Neuronal stem cell (in vitro differentiated cells): ENCODE data around the gene AIG1.

ENCODE experiments used
- DNase-seq: peaks from one replicate; pipeline ENCODE4 v3.0.0-alpha.2; 2013; ENCODE audit warnings: low spot score
- H2AFZ ChIP-seq: one replicate; pipeline ENCODE4 v1.6.1; 2013; ENCODE audit warnings: mild to moderate bottlenecking, low read length, inconsistent platforms
- H2AK5ac ChIP-seq: 2 replicates; pipeline ENCODE4 v1.6.1; 2013; ENCODE audit warnings: low read depth, mild to moderate bottlenecking, inconsistent platforms, low read length, moderate library complexity, mixed read lengths
- H2BK120ac ChIP-seq: 2 replicates; pipeline ENCODE4 v1.6.1; 2013; ENCODE audit warnings: low read depth, mild to moderate bottlenecking, inconsistent platforms, low read length, moderate library complexity, mixed read lengths
- H2BK12ac ChIP-seq: one replicate; pipeline ENCODE4 v1.6.1; 2013; ENCODE audit warnings: low read length, inconsistent platforms
- H2BK15ac ChIP-seq: 2 replicates; pipeline ENCODE4 v1.6.1; 2013; ENCODE audit warnings: mild to moderate bottlenecking, low read length, inconsistent platforms, mixed read lengths
- H2BK5ac ChIP-seq: one replicate; pipeline ENCODE4 v1.6.1; 2013; ENCODE audit warnings: inconsistent platforms, mild to moderate bottlenecking, low read length, moderate library complexity
- H3K14ac ChIP-seq: one replicate; pipeline ENCODE4 v1.6.1; 2013; ENCODE audit warnings: low read length, inconsistent platforms
- H3K18ac ChIP-seq: 2 replicates; pipeline ENCODE4 v1.6.1; 2013; ENCODE audit warnings: low read length, inconsistent platforms
- H3K23ac ChIP-seq: 2 replicates; pipeline ENCODE4 v1.6.1; 2013; ENCODE audit warnings: low read depth, mild to moderate bottlenecking, mixed read lengths, low read length, inconsistent platforms; ENCODE audit not compliant: poor library complexity
- H3K27ac ChIP-seq: replicated peaks from 3 replicates; pipeline ENCODE4 v1.5.1; 2013; ENCODE audit warnings: low read length, inconsistent platforms
- H3K27me3 ChIP-seq, 3 experiments: 2 replicates each; pipeline ENCODE4 v1.6.1; 2013; ENCODE audit warnings: low read length in 3 of 3, mild to moderate bottlenecking in 2 of 3, inconsistent platforms in 1 of 3, low read depth in 1 of 3, mixed read lengths in 1 of 3, moderate library complexity in 1 of 3; ENCODE audit not compliant: control insufficient read depth in 3 of 3, insufficient read depth in 3 of 3
- H3K36me3 ChIP-seq, 2 donors: replicated peaks in 1 of 2; 2 replicates each; pipeline ENCODE4 v1.6.1; 2013; ENCODE audit warnings: low read length in 2 of 2; ENCODE audit not compliant: control insufficient read depth in 2 of 2, insufficient read depth in 2 of 2
- H3K4ac ChIP-seq: 2 replicates; pipeline ENCODE4 v1.6.1; 2013; ENCODE audit warnings: inconsistent platforms, mild to moderate bottlenecking, low read length, moderate library complexity
- H3K4me1 ChIP-seq, 2 donors: 1 replicate in 1 of 2; 2 replicates in 1 of 2; pipeline ENCODE4 v1.6.1; 2013; ENCODE audit warnings: low read length in 2 of 2, low read depth in 1 of 2; ENCODE audit not compliant: control insufficient read depth in 2 of 2, insufficient read depth in 1 of 2
- H3K4me2 ChIP-seq: one replicate; pipeline ENCODE4 v1.6.1; 2013; ENCODE audit warnings: mild to moderate bottlenecking, low read length, inconsistent platforms; ENCODE audit not compliant: insufficient read depth, poor library complexity, severe bottlenecking
- H3K4me3 ChIP-seq, 2 donors: 2 replicates each; pipeline ENCODE4 v1.5.1; 2013; ENCODE audit warnings: low read length in 2 of 2, mild to moderate bottlenecking in 2 of 2, inconsistent platforms in 1 of 2, moderate library complexity in 1 of 2
- H3K79me1 ChIP-seq: one replicate; pipeline ENCODE4 v1.6.1; 2013; ENCODE audit warnings: low read depth, mild to moderate bottlenecking, inconsistent platforms, low read length, moderate library complexity
- H3K9ac ChIP-seq: one replicate; pipeline ENCODE4 v1.6.1; 2013; ENCODE audit warnings: mild to moderate bottlenecking, low read depth, low read length, inconsistent platforms; ENCODE audit not compliant: poor library complexity
- H3K9me3 ChIP-seq, 2 donors: replicated peaks in 1 of 2; 2 replicates each; pipeline versions ENCODE3 to v1.6.1; 2013; ENCODE audit warnings: low read length in 2 of 2, mild to moderate bottlenecking in 2 of 2, inconsistent platforms in 1 of 2, low read depth in 1 of 2, mixed read lengths in 1 of 2, moderate library complexity in 1 of 2; ENCODE audit not compliant: control insufficient read depth in 2 of 2, insufficient read depth in 1 of 2
- H4K8ac ChIP-seq: one replicate; pipeline ENCODE4 v1.6.1; 2013; ENCODE audit warnings: low read depth, mild to moderate bottlenecking, inconsistent platforms, low read length, moderate library complexity
- H4K91ac ChIP-seq: one replicate; pipeline ENCODE4 v1.6.1; 2013; ENCODE audit warnings: low read length, low read depth, mild to moderate bottlenecking, inconsistent platforms; ENCODE audit not compliant: poor library complexity
- WGBS, 2 donors: extraction: QIAGEN DNeasy Blood & Tissue Kit; methylation state at CpG; one replicate each; pipeline ENCODE4 v1.1.7; 2013; ENCODE audit warnings: missing lambda C conversion rate in 2 of 2, mixed read lengths in 1 of 2; ENCODE audit not compliant: insufficient read length in 2 of 2, insufficient replicate concordance in 1 of 2; ENCODE audit errors: extremely low coverage in 2 of 2; 5-methylcytosine and 5-hydroxymethylcytosine counted together

The AIG1 gene

DNA sequence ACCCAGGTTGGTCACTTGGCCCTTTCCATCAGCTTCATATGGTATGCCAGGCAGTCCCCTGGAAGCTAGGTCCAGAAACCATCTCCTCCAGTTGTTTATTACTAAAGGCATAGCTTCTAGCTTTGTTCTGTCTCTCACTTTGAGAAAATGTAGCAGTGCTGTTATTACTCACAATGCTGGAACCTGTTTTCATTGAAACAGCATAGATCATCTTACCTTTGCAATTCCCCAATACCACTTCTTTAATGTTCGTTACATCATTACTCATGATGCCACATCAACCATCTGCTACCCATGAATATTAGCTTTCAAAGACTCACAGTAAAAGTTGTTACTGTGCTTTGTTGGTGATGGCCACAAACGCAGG is 301.5 kb downstream of the AIG1 start:
- no peak overlapping the region for H2BK15ac ChIP-seq
- no peak overlapping the region for H3K14ac ChIP-seq
- H3K4me2 ChIP-seq = no peak overlapping the region
- H3K23ac ChIP-seq = peak overlapping the region; percentile 47
- no peak overlapping the region for H4K91ac ChIP-seq
- H3K9ac ChIP-seq = no peak overlapping the region
- no peak overlapping the region for H2BK5ac ChIP-seq
- H2BK12ac ChIP-seq = no peak overlapping the region
- no peaks in the 10 kb centered on the region for H3K27me3 ChIP-seq
- no peak overlapping the region for H3K4me3 ChIP-seq
- H3K27ac ChIP-seq = no peak overlapping the region
- WGBS, 2 donors = no CpG with 5 or more reads among the region's 2 CpGs
- no peaks in the 10 kb centered on the region for H3K9me3 ChIP-seq
- no peak overlapping the region for H2AK5ac ChIP-seq
- no peak overlapping the region for H4K8ac ChIP-seq
- H2AFZ ChIP-seq = no peak overlapping the region
- H3K4me1 ChIP-seq = peaks cover 0 to 4% of the 10 kb centered on the region in 2 donors
- H3K18ac ChIP-seq = no peak overlapping the region
- DNase-seq = no peak
- peak overlapping the region; percentile 85 for H3K4ac ChIP-seq
- no peaks in the 10 kb centered on the region for H3K79me1 ChIP-seq
- H2BK120ac ChIP-seq = no peak overlapping the region
- H3K36me3 ChIP-seq = no peaks in the 10 kb centered on the region

DNA sequence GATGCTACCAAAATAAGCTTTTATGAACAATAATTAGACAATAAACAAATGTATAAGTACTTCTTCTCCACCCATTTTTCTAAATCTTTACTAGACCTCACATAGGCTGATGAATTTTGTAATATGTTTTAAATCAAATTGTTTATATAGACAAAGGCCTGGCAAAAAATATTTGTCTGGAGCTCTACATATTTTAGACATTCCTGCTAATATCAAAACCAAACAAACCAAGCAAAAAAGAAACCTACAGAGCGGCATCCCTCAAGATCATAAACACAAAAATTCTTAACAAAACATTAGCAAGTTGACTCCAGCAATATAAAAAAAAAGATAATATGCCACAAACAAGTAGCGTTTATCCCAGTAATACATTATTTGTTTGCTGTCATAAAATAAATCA is 302.6 kb downstream of the AIG1 start:
- no peak overlapping the region for H2BK12ac ChIP-seq
- H4K8ac ChIP-seq = no peak overlapping the region
- H2BK15ac ChIP-seq = no peak overlapping the region
- DNase-seq = no peak
- no peak overlapping the region for H3K14ac ChIP-seq
- H2AFZ ChIP-seq = no peak overlapping the region
- no peak overlapping the region for H3K4ac ChIP-seq
- no peak overlapping the region for H3K18ac ChIP-seq
- no peak overlapping the region for H2AK5ac ChIP-seq
- H4K91ac ChIP-seq = no peak overlapping the region
- H3K9me3 ChIP-seq = no peaks in the 10 kb centered on the region
- no peak overlapping the region for H3K23ac ChIP-seq
- H3K4me1 ChIP-seq = peaks cover 0 to 4% of the 10 kb centered on the region in 2 donors
- H3K9ac ChIP-seq = no peak overlapping the region
- no peak overlapping the region for H2BK120ac ChIP-seq
- WGBS, 2 donors = no CpG with 5 or more reads among the region's 2 CpGs
- H2BK5ac ChIP-seq = no peak overlapping the region
- no peaks in the 10 kb centered on the region for H3K36me3 ChIP-seq
- no peaks in the 10 kb centered on the region for H3K79me1 ChIP-seq
- no peaks in the 10 kb centered on the region for H3K27me3 ChIP-seq
- no peak overlapping the region for H3K27ac ChIP-seq
- no peak overlapping the region for H3K4me2 ChIP-seq
- no peak overlapping the region for H3K4me3 ChIP-seq

DNA sequence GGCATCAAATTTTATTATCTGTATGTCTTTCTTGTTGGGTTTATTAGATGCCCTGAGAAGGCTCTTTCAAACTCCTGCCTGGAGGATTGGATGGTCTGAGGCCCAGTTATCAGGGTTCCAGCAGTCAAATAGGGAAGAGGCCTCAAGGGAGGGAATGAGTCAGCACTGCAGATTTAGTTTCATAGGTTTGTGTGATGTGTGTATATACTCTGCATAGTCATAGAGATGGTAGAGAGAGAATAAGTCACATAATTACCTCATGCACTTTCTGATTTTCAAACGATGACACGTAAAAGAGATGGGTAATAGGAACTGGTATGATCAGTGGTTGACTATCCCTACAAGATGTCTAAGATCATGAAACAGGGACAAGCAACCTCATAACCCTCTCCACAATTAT is 307.7 kb downstream of the AIG1 start:
- H3K14ac ChIP-seq = no peak overlapping the region
- H2BK15ac ChIP-seq = no peak overlapping the region
- no peak overlapping the region for H3K27ac ChIP-seq
- no CpG with 5 or more reads among the region's 2 CpGs for WGBS, 2 donors
- H2AK5ac ChIP-seq = no peak overlapping the region
- H3K9ac ChIP-seq = no peak overlapping the region
- H4K91ac ChIP-seq = no peak overlapping the region
- H3K4me1 ChIP-seq = peaks cover 0 to 4% of the 10 kb centered on the region in 2 donors
- no peak overlapping the region for H3K18ac ChIP-seq
- H2BK12ac ChIP-seq = no peak overlapping the region
- H3K9me3 ChIP-seq = no peaks in the 10 kb centered on the region
- no peaks in the 10 kb centered on the region for H3K36me3 ChIP-seq
- no peak for DNase-seq
- no peak overlapping the region for H2BK5ac ChIP-seq
- no peak overlapping the region for H2AFZ ChIP-seq
- no peaks in the 10 kb centered on the region for H3K79me1 ChIP-seq
- no peak overlapping the region for H2BK120ac ChIP-seq
- H3K4ac ChIP-seq = no peak overlapping the region
- H4K8ac ChIP-seq = no peak overlapping the region
- H3K4me2 ChIP-seq = no peak overlapping the region
- H3K23ac ChIP-seq = no peak overlapping the region
- no peaks in the 10 kb centered on the region for H3K27me3 ChIP-seq
- H3K4me3 ChIP-seq = no peak overlapping the region

DNA sequence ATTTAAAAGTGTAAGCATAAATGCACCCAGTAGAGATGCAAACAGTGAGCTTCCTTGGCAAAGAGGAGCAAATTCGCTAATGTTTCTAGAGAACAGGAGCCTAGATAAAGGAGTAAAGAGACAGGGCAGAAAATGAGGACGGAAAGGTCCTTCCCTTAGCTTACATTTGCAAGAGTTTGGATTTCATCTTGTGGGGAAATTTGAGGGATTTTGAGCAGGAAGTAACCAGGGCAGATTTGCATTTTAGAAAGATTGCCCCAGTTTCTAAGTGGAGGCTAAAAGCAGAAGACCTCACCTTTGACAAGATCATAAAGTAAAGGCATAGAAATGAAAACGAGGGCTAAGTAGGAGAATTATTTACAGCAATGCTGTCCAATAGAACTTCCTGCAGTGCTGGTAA is 309.3 kb downstream of the AIG1 start:
- Histone ChIP-seq H3K4me3 (no peak overlapping the region), H4K91ac (no peak overlapping the region), H3K79me1 (no peaks in the 10 kb centered on the region), H2BK5ac (no peak overlapping the region), H3K4me2 (no peak overlapping the region), H3K4ac (no peak overlapping the region), H3K4me1 (peaks cover 0 to 4% of the 10 kb centered on the region in 2 donors), H3K36me3 (no peaks in the 10 kb centered on the region), H3K27ac (no peak overlapping the region), H4K8ac (no peak overlapping the region), H3K9ac (no peak overlapping the region), H3K14ac (no peak overlapping the region), H2BK15ac (no peak overlapping the region), H2BK120ac (no peak overlapping the region), H3K9me3 (no peaks in the 10 kb centered on the region), H3K23ac (no peak overlapping the region), H3K27me3 (no peaks in the 10 kb centered on the region), H2AK5ac (no peak overlapping the region), H2AFZ (no peak overlapping the region), H3K18ac (no peak overlapping the region), H2BK12ac (no peak overlapping the region)
- no peak for DNase-seq
- WGBS, 2 donors = no CpG with 5 or more reads among the region's 3 CpGs
